Common myeloid progenitor, CD34-positive (primary cell): ENCODE data around the gene TEX2.
"Not testable (repeated sequence)": the region's sequence is repeated elsewhere in the genome, so short reads cannot be mapped to it uniquely, and the experiment has no call there.

Experiments
- CTCF ChIA-PET: fragments of 350-600 bp; sonication (Branson Sonifier 250); formaldehyde crosslinking; loops from one replicate; lab custom pipeline; 2021; ENCODE audit warnings: antibody characterized with exemption; lab: Charles Lee
- POLR2A ChIA-PET: fragments of 350-600 bp; sonication (Branson Sonifier 250); formaldehyde crosslinking; loops from one replicate; lab custom pipeline; 2021; ENCODE audit warnings: antibody characterized with exemption; lab: Charles Lee
- DNase-seq, 3 donors: peaks; one replicate each; pipeline versions ENCODE4 v3.0.0 to v3.0.0-alpha.2; 2013
- H3K27ac ChIP-seq, 2 experiments: 1 replicate in 1 of 2; 2 replicates in 1 of 2; pipeline ENCODE4 v1.7.0; 2013; ENCODE audit warnings: inconsistent platforms in 2 of 2, low read length in 2 of 2, mild to moderate bottlenecking in 2 of 2, low read depth in 1 of 2, moderate library complexity in 1 of 2; ENCODE audit not compliant: severe bottlenecking in 2 of 2, insufficient read depth in 1 of 2, poor library complexity in 1 of 2
- H3K27me3 ChIP-seq, 5 experiments: replicated peaks in 2 of 5; 1 replicate in 3 of 5; 2 replicates in 2 of 5; pipeline versions ENCODE4 v1.6.1 to v1.7.0; 2013; ENCODE audit warnings: low read length in 4 of 5, mild to moderate bottlenecking in 2 of 5, moderate library complexity in 2 of 5, inconsistent platforms in 1 of 5; ENCODE audit not compliant: insufficient read depth in 5 of 5, control insufficient read depth in 4 of 5
- H3K36me3 ChIP-seq, 4 experiments: 1 replicate in 2 of 4; 2 replicates in 2 of 4; pipeline versions ENCODE4 v1.6.1 to v1.7.0; 2013; ENCODE audit warnings: low read length in 3 of 4, control low read depth in 1 of 4, mild to moderate bottlenecking in 1 of 4; ENCODE audit not compliant: control insufficient read depth in 4 of 4, insufficient read depth in 4 of 4
- H3K4me1 ChIP-seq, 4 experiments: 1 replicate in 3 of 4; 2 replicates in 1 of 4; pipeline versions ENCODE4 v1.6.1 to v1.7.1; 2013; ENCODE audit warnings: low read length in 3 of 4, mild to moderate bottlenecking in 3 of 4, control low read depth in 1 of 4, inconsistent platforms in 1 of 4, moderate library complexity in 1 of 4; ENCODE audit not compliant: control insufficient read depth in 4 of 4, insufficient read depth in 4 of 4; ENCODE audit errors: control extremely low read depth in 1 of 4
- H3K4me3 ChIP-seq, 7 experiments: 1 replicate in 4 of 7; 2 replicates in 3 of 7; pipeline versions ENCODE4 v1.5.1 to v1.7.0; 2013; ENCODE audit warnings: mild to moderate bottlenecking in 7 of 7, low read length in 6 of 7, moderate library complexity in 6 of 7, inconsistent platforms in 2 of 7, low read depth in 2 of 7, control low read depth in 1 of 7; ENCODE audit not compliant: insufficient read depth in 4 of 7, control insufficient read depth in 1 of 7; ENCODE audit errors: extremely low read depth in 1 of 7
- H3K9me3 ChIP-seq, 5 experiments: 1 replicate in 4 of 5; 2 replicates in 1 of 5; pipeline versions ENCODE4 v1.6.1 to v1.7.1; 2013; ENCODE audit warnings: low read length in 4 of 5, mild to moderate bottlenecking in 2 of 5, inconsistent platforms in 1 of 5, low read depth in 1 of 5, moderate library complexity in 1 of 5; ENCODE audit not compliant: control insufficient read depth in 4 of 5, insufficient read depth in 2 of 5; ENCODE audit errors: control extremely low read depth in 1 of 5
- WGBS: methylation state at CpG from one replicate; pipeline ENCODE4 v1.1.5; 2013; ENCODE audit not compliant: insufficient coverage; 5-methylcytosine and 5-hydroxymethylcytosine counted together

The TEX2 gene

GRCh38 chr17:64180089-64181073, 82.7 kb downstream of the TEX2 start:
- DNase-seq = peak; percentile 6 to 39 (median 28)
- H3K36me3 ChIP-seq = peaks cover 2 to 25% (median 14%) of the 10 kb centered on the region in 4 experiments
- H3K4me3 ChIP-seq = no peak overlapping the region
- H3K9me3 ChIP-seq = no peaks in the 10 kb centered on the region
- H3K27me3 ChIP-seq = no peaks in the 10 kb centered on the region
- H3K4me1 ChIP-seq = peaks cover 4 to 18% (median 13%) of the 10 kb centered on the region in 4 experiments
- ChIA-PET POLR2A (no interaction called here), CTCF (interaction anchor here (0.7 to 0.9 kb wide), 2 partner anchors 34 to 47 kb away, joined by 3 read pairs; no protein-coding TSS in a partner anchor)
- H3K27ac ChIP-seq = no peak overlapping the region
- 77% methylated on average over 5 of the region's 11 CpGs for WGBS

- CTCF ChIA-PET = interaction anchor here (1.8 kb wide), 1 partner anchor 30 kb away, joined by 6 read pairs; no protein-coding TSS in a partner anchor
- Histone ChIP-seq H3K36me3 (peaks cover 2 to 33% (median 15%) of the 10 kb centered on the region in 4 experiments), H3K4me1 (peaks cover 11 to 31% (median 20%) of the 10 kb centered on the region in 4 experiments)
- DNase-seq, H3K9me3 ChIP-seq, H3K4me3 ChIP-seq, H3K27me3 ChIP-seq, POLR2A ChIA-PET, H3K27ac ChIP-seq: not testable (repeated sequence)
- WGBS = 84% methylated on average over 4 of the region's 4 CpGs
These were observed 84.0 kb downstream of the TEX2 start for GRCh38 chr17:64179024-64179423.

GRCh38 chr17:64178011-64178825, 84.8 kb downstream of the TEX2 start:
- 78% methylated on average over 4 of the region's 9 CpGs for WGBS
- H3K9me3 ChIP-seq = no peaks in the 10 kb centered on the region
- CTCF ChIA-PET = interaction anchor here (0.7 to 1.8 kb wide), 2 partner anchors 29 to 44 kb away, joined by 3 to 6 read pairs; no protein-coding TSS in a partner anchor
- H3K4me1 ChIP-seq = peaks cover 11 to 36% (median 21%) of the 10 kb centered on the region in 4 experiments
- no peak overlapping the region for H3K4me3 ChIP-seq
- POLR2A ChIA-PET = no interaction called here
- no peak for DNase-seq
- H3K27me3 ChIP-seq = no peaks in the 10 kb centered on the region
- H3K36me3 ChIP-seq = peaks cover 2 to 35% (median 15%) of the 10 kb centered on the region in 4 experiments
- H3K27ac ChIP-seq = no peak overlapping the region

GRCh38 chr17:64177311-64178010, 85.6 kb downstream of the TEX2 start:
- DNase-seq = no peak
- 90% methylated on average over 5 of the region's 7 CpGs for WGBS
- Histone ChIP-seq H3K4me1 (peaks cover 11 to 38% (median 24%) of the 10 kb centered on the region in 4 experiments), H3K27ac (no peak overlapping the region), H3K36me3 (peaks cover 2 to 35% (median 15%) of the 10 kb centered on the region in 4 experiments), H3K4me3 (no peak overlapping the region), H3K27me3 (no peaks in the 10 kb centered on the region), H3K9me3 (no peaks in the 10 kb centered on the region)
- ChIA-PET CTCF (interaction anchor here (0.7 to 0.9 kb wide), 2 partner anchors 44 to 141 kb away, joined by 3 read pairs; no protein-coding TSS in a partner anchor), POLR2A (no interaction called here)

- no peak overlapping the region for H3K27ac ChIP-seq
- CTCF ChIA-PET = interaction anchor here (1.4 kb wide), 2 partner anchors 16 to 19 kb away, joined by 3 to 4 read pairs; no protein-coding TSS in a partner anchor
- DNase-seq = no peak
- no peak overlapping the region for H3K4me3 ChIP-seq
- H3K27me3 ChIP-seq = no peaks in the 10 kb centered on the region
- peaks cover 11 to 40% (median 27%) of the 10 kb centered on the region in 4 experiments for H3K4me1 ChIP-seq
- peaks cover 2 to 38% (median 18%) of the 10 kb centered on the region in 4 experiments for H3K36me3 ChIP-seq
- no peaks in the 10 kb centered on the region for H3K9me3 ChIP-seq
- POLR2A ChIA-PET = no interaction called here
These were observed 86.5 kb downstream of the TEX2 start for GRCh38 chr17:64176556-64176955.

- 83% methylated on average over 4 of the region's 7 CpGs for WGBS
- H3K36me3 ChIP-seq = peaks cover 4 to 52% (median 27%) of the 10 kb centered on the region in 4 experiments
- H3K27ac ChIP-seq = peak overlapping the region in 1 of 2 experiments; percentile 41
- H3K4me3 ChIP-seq = no peak overlapping the region
- peaks cover 5 to 34% (median 24%) of the 10 kb centered on the region in 4 experiments for H3K4me1 ChIP-seq
- CTCF ChIA-PET = interaction anchor here (1.4 to 1.5 kb wide), 3 partner anchors 18 to 108 kb away, joined by 3 to 4 read pairs (median 3); no protein-coding TSS in a partner anchor
- no peaks in the 10 kb centered on the region for H3K27me3 ChIP-seq
- POLR2A ChIA-PET = interaction anchor here (0.6 to 0.8 kb wide), 3 partner anchors 9 to 246 kb away, joined by 3 read pairs; no protein-coding TSS in a partner anchor
- no peaks in the 10 kb centered on the region for H3K9me3 ChIP-seq
- DNase-seq = peak; percentile 16 to 70 (median 62)
These were observed 88.2 kb downstream of the TEX2 start for GRCh38 chr17:64174686-64175456.
